ENCODE data around the gene POLR1H.

DNA sequence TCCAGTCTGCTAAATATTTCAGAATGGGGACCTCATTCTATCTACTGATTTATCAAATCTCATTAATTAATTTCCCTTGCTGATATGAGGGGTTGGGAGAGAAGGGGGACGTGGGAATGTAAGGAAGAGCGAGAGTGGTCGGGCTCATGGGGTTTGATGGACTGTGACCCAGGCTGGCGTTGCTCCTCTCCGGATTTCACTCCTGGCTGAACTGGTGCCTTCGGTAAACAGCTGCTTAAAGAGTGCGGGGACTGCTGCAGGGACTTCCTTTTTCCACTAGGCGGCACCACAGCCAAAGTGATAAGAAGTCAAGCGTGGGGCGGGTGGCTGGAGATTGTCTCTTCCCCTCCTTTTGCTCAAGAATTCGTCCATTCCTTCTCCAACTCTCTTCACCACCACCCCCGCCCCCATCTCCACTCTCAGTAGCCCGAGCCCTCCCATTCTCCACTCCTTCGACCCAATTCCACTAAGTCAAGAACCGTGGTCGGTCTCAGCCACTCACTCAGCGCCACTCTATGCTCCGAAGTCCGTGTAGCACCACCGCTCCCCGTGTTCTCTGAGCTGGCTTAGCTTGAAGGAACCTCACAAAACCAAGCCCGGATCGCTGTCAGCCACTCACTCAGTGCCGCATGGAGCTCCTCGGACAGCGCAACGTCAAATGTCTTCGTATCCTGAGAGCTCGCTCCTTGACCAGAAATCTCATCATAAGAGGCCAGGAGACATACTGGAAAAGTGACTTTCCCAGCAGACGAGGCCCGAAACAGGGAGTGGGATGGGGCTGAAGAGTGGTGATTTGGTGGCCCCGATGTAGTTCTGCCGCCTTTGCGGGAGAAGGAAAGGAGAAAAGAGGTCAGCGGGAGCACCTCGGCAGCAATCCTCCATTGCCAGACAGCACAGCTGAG is 42.2 kb downstream of the POLR1H start:
- TF ChIP-seq CTCF (IDR thresholded peaks at IDR 0.05; ENCODE audit: insufficient read depth, low read length, poor library complexity, severe bottlenecking) (peak; percentile 99), EZH2phosphoT487 (conservative IDR thresholded peaks at IDR 0.05; ENCODE audit: low read length) (no peak)

Data from SU-DHL-6 (cell line).